Measurements from ENCODE around the gene ATP6V0A1.
A peak's percentile ranks its signal among the peaks of the same experiment; 100 is the strongest.

The ATP6V0A1 gene

GRCh38 chr17:42508426-42509165 is 49.9 kb downstream of the ATP6V0A1 start:
- no peaks in the 10 kb centered on the region for H3K27me3 ChIP-seq (ENCODE audit: insufficient read depth, low read length)
- no peaks in the 10 kb centered on the region for H3K79me2 ChIP-seq (ENCODE audit: control insufficient read depth, insufficient read depth, low read length, unreplicated experiment)
- H3K27ac ChIP-seq (ENCODE audit: low read depth, low read length) = no peak overlapping the region
- no peak overlapping the region for H3K4me3 ChIP-seq (ENCODE audit: low read depth, low read length)
- H2AFZ ChIP-seq (ENCODE audit: low read length, unreplicated experiment) = no peak overlapping the region
- H3K4me1 ChIP-seq (ENCODE audit: control insufficient read depth, insufficient read depth, low read length, unreplicated experiment) = no peaks in the 10 kb centered on the region
- H3K36me3 ChIP-seq (ENCODE audit: insufficient read depth, low read length) = peaks cover 8% of the 10 kb centered on the region; the same call in 1 of the 2 replicates

GRCh38 chr17:42509409-42509808 is 50.7 kb downstream of the ATP6V0A1 start:
- no peaks in the 10 kb centered on the region for H3K4me1 ChIP-seq (ENCODE audit: control insufficient read depth, insufficient read depth, low read length, unreplicated experiment)
- H3K27me3 ChIP-seq (ENCODE audit: insufficient read depth, low read length) = no peaks in the 10 kb centered on the region
- H3K36me3 ChIP-seq (ENCODE audit: insufficient read depth, low read length) = peaks cover 3% of the 10 kb centered on the region; the same call in 1 of the 2 replicates
- H3K27ac ChIP-seq (ENCODE audit: low read depth, low read length) = no peak overlapping the region
- H3K79me2 ChIP-seq (ENCODE audit: control insufficient read depth, insufficient read depth, low read length, unreplicated experiment) = no peaks in the 10 kb centered on the region
- H2AFZ ChIP-seq (ENCODE audit: low read length, unreplicated experiment) = no peak overlapping the region
- H3K4me3 ChIP-seq (ENCODE audit: low read depth, low read length) = no peak overlapping the region

DNA sequence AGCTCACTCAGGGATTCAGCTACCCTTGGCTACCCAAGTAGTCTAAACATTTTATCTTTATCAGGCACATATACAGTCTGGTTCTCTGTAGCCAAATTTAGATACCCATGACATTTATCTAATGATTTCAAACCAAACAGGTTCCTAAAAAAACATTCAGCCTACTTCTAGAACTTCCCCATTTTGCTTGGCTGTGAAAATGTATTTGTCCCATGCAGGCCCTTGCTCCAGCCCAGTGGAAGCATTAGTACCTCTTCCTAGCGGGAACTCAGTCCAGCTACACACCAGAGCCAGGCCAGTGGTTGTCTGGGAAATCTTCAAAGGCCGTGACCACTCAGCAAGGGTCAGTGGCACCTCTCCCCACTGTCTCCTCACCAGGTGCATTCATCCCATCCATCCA is 51.2 kb downstream of the ATP6V0A1 start:
- Histone ChIP-seq H3K27ac (ENCODE audit: low read depth, low read length) (no peak overlapping the region), H3K27me3 (ENCODE audit: insufficient read depth, low read length) (no peaks in the 10 kb centered on the region), H3K79me2 (ENCODE audit: control insufficient read depth, insufficient read depth, low read length, unreplicated experiment) (no peaks in the 10 kb centered on the region), H3K4me1 (ENCODE audit: control insufficient read depth, insufficient read depth, low read length, unreplicated experiment) (no peaks in the 10 kb centered on the region), H2AFZ (ENCODE audit: low read length, unreplicated experiment) (no peak overlapping the region), H3K36me3 (ENCODE audit: insufficient read depth, low read length) (no peaks in the 10 kb centered on the region), H3K4me3 (ENCODE audit: low read depth, low read length) (no peak overlapping the region)

- H3K27ac ChIP-seq (ENCODE audit: low read depth, low read length) = no peak overlapping the region
- H3K4me3 ChIP-seq (ENCODE audit: low read depth, low read length) = no peak overlapping the region
- no peaks in the 10 kb centered on the region for H3K36me3 ChIP-seq (ENCODE audit: insufficient read depth, low read length)
- H3K27me3 ChIP-seq (ENCODE audit: insufficient read depth, low read length) = no peaks in the 10 kb centered on the region
- H2AFZ ChIP-seq (ENCODE audit: low read length, unreplicated experiment) = no peak overlapping the region
- peaks cover 2% of the 10 kb centered on the region for H3K4me1 ChIP-seq (ENCODE audit: control insufficient read depth, insufficient read depth, low read length, unreplicated experiment)
- H3K79me2 ChIP-seq (ENCODE audit: control insufficient read depth, insufficient read depth, low read length, unreplicated experiment) = no peaks in the 10 kb centered on the region
These were observed 53.6 kb downstream of the ATP6V0A1 start for GRCh38 chr17:42512246-42512645.

DNA sequence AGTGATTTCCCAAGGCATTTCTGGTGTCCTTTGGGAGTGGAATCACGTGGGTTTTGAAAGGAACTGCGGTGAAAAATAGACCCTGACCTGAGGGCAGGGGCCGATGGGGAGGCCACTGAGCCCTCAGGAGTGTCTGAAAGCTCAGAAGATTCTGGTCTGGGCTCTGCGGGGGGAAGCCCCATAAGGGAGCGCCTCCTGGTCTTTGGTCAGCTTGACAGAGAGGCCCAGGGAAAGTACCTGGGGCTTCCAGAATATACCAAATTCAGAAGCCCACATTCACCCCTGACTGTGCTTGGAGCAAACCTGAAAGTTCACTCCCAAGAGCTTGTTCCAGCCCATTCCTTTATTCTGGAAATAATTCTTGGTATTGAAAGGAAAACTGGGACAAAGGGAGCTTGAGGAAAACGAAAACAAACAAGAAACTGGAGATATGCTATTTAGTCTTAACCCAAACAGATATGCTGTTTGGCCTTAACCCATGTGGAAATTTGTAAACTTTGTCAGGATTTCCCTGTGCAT is 54.1 kb downstream of the ATP6V0A1 start:
- Histone ChIP-seq H3K36me3 (ENCODE audit: insufficient read depth, low read length) (no peaks in the 10 kb centered on the region), H3K27ac (ENCODE audit: low read depth, low read length) (no peak overlapping the region), H3K27me3 (ENCODE audit: insufficient read depth, low read length) (no peaks in the 10 kb centered on the region)

DNA sequence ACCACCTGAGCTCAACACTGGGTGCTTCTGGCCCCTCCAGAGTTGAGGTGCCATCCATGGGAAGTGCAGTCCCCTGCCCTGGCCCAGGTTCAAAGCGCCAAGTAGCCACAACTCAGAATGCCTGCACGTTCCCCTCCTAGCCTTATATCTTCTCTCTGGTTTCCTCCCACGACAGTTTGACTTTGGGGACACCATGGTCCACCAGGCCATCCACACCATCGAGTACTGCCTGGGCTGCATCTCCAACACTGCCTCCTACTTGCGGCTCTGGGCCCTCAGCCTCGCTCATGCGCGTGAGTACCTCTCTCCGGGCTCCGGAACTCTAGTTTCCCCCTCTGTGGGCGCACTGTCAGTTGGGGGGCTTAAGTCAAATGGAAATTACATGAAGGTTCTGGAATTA is 55.0 kb downstream of the ATP6V0A1 start:
- H3K27me3 ChIP-seq (ENCODE audit: insufficient read depth, low read length) = no peaks in the 10 kb centered on the region
- H3K4me1 ChIP-seq (ENCODE audit: control insufficient read depth, insufficient read depth, low read length, unreplicated experiment) = peaks cover 14% of the 10 kb centered on the region
- no peaks in the 10 kb centered on the region for H3K36me3 ChIP-seq (ENCODE audit: insufficient read depth, low read length)
- H3K27ac ChIP-seq (ENCODE audit: low read depth, low read length) = no peak overlapping the region
- H3K4me3 ChIP-seq (ENCODE audit: low read depth, low read length) = no peak overlapping the region
- H2AFZ ChIP-seq (ENCODE audit: low read length, unreplicated experiment) = no peak overlapping the region
- no peaks in the 10 kb centered on the region for H3K79me2 ChIP-seq (ENCODE audit: control insufficient read depth, insufficient read depth, low read length, unreplicated experiment)

More for the DNA sequence above, 54.1 kb downstream of the ATP6V0A1 start:
- Histone ChIP-seq H3K4me1 (ENCODE audit: control insufficient read depth, insufficient read depth, low read length, unreplicated experiment) (peaks cover 6% of the 10 kb centered on the region), H3K4me3 (ENCODE audit: low read depth, low read length) (no peak overlapping the region), H3K79me2 (ENCODE audit: control insufficient read depth, insufficient read depth, low read length, unreplicated experiment) (no peaks in the 10 kb centered on the region), H2AFZ (ENCODE audit: low read length, unreplicated experiment) (no peak overlapping the region)

DNA sequence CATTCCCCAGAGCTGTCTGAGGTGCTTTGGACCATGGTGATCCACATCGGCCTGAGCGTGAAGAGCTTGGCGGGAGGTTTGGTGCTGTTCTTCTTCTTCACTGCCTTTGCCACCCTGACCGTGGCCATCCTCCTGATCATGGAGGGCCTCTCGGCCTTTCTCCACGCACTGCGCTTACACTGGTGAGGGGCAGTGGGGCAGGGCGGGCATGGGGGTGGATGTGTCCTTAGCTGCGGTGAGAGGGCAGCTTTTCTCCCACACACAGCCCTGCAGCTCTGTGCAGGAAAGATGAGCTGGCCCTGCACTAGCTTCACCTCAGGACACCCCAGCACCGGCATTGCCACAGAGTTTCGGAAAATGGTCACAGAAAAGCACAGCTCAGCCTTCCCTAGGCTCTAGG is 55.6 kb downstream of the ATP6V0A1 start:
- no peaks in the 10 kb centered on the region for H3K36me3 ChIP-seq (ENCODE audit: insufficient read depth, low read length)
- no peak overlapping the region for H2AFZ ChIP-seq (ENCODE audit: low read length, unreplicated experiment)
- no peaks in the 10 kb centered on the region for H3K27me3 ChIP-seq (ENCODE audit: insufficient read depth, low read length)
- no peak overlapping the region for H3K27ac ChIP-seq (ENCODE audit: low read depth, low read length)
- H3K79me2 ChIP-seq (ENCODE audit: control insufficient read depth, insufficient read depth, low read length, unreplicated experiment) = no peaks in the 10 kb centered on the region
- H3K4me1 ChIP-seq (ENCODE audit: control insufficient read depth, insufficient read depth, low read length, unreplicated experiment) = peaks cover 20% of the 10 kb centered on the region
- H3K4me3 ChIP-seq (ENCODE audit: low read depth, low read length) = no peak overlapping the region

GRCh38 chr17:42514867-42515266 is 56.2 kb downstream of the ATP6V0A1 start:
- H3K4me3 ChIP-seq (ENCODE audit: low read depth, low read length) = no peak overlapping the region
- no peaks in the 10 kb centered on the region for H3K36me3 ChIP-seq (ENCODE audit: insufficient read depth, low read length)
- peaks cover 26% of the 10 kb centered on the region for H3K4me1 ChIP-seq (ENCODE audit: control insufficient read depth, insufficient read depth, low read length, unreplicated experiment)
- H3K27me3 ChIP-seq (ENCODE audit: insufficient read depth, low read length) = no peaks in the 10 kb centered on the region
- no peak overlapping the region for H3K27ac ChIP-seq (ENCODE audit: low read depth, low read length)
- no peaks in the 10 kb centered on the region for H3K79me2 ChIP-seq (ENCODE audit: control insufficient read depth, insufficient read depth, low read length, unreplicated experiment)
- H2AFZ ChIP-seq (ENCODE audit: low read length, unreplicated experiment) = no peak overlapping the region

DNA sequence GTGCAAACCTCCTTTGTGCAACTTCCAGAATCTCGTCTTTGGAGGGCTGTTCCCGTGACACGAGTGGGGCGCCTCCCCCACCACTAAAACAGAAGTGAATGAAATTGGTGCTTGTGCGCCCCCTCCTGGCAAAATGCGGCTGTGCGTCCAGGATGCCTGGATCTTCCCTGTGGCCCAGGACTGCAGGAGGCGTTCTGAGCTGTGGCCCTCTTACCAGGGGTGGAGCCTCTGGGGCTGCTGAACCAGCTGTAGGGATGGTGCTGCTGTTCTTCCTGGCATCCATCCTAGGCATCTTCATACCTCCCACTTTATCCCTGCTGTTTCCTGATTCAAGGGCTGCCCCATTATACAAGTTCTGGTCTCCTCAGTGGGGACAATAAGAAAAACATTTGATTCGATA is 58.8 kb downstream of the ATP6V0A1 start:
- H3K36me3 ChIP-seq (ENCODE audit: insufficient read depth, low read length) = no peaks in the 10 kb centered on the region
- peaks cover 52% of the 10 kb centered on the region for H3K4me1 ChIP-seq (ENCODE audit: control insufficient read depth, insufficient read depth, low read length, unreplicated experiment)
- H3K27ac ChIP-seq (ENCODE audit: low read depth, low read length) = peak overlapping the region; percentile 99
- H3K4me3 ChIP-seq (ENCODE audit: low read depth, low read length) = 0 out of 2 replicates have a peak overlapping the region, but pooled peaks have one; percentile 30
- H2AFZ ChIP-seq (ENCODE audit: low read length, unreplicated experiment) = no peak overlapping the region
- H3K27me3 ChIP-seq (ENCODE audit: insufficient read depth, low read length) = no peaks in the 10 kb centered on the region
- no peaks in the 10 kb centered on the region for H3K79me2 ChIP-seq (ENCODE audit: control insufficient read depth, insufficient read depth, low read length, unreplicated experiment)

DNA sequence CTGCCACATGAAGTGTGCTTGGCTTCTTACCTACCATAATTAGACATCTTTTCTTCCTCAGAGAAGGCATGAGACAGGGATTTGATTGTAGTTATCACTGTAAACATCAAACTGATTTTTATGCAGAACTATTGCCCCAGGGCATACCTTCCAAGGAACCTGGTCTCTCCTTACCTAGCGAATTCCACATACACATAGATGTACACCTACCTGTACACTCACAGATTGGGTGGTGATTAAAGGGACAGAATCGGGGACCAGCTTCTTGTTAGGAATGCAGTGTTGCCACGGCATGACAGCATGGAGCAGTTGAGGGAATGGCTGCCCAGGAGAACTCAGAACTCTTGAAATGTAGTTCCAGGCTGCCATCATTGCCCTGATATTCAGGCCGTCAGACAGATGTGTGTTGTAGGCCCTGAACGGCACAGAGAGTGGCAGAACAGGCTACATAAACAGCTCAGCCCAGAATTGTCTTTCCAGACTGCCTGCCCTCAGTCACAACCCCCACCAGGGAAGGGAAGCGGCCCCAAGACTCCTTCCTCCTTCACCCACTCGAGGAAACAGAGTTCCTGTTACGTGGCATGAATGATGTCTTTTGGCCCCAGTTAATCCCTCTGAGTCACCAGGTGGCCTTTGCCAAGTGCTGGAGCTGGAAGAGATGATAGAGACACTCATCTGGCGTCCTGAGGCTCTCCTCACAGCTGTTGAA is 59.5 kb downstream of the ATP6V0A1 start:
- no peaks in the 10 kb centered on the region for H3K36me3 ChIP-seq (ENCODE audit: insufficient read depth, low read length)
- H3K27me3 ChIP-seq (ENCODE audit: insufficient read depth, low read length) = no peaks in the 10 kb centered on the region
- H3K79me2 ChIP-seq (ENCODE audit: control insufficient read depth, insufficient read depth, low read length, unreplicated experiment) = no peaks in the 10 kb centered on the region
- H3K27ac ChIP-seq (ENCODE audit: low read depth, low read length) = peak overlapping the region; percentile 99
- H3K4me3 ChIP-seq (ENCODE audit: low read depth, low read length) = peak overlapping the region; percentile 30
- no peak overlapping the region for H2AFZ ChIP-seq (ENCODE audit: low read length, unreplicated experiment)
- peaks cover 54% of the 10 kb centered on the region for H3K4me1 ChIP-seq (ENCODE audit: control insufficient read depth, insufficient read depth, low read length, unreplicated experiment)
